Measurements from ENCODE around the gene MAN2B2.
"Not testable (repeated sequence)": the region's sequence is repeated elsewhere in the genome, so short reads cannot be mapped to it uniquely, and the experiment has no call there.

DNA sequence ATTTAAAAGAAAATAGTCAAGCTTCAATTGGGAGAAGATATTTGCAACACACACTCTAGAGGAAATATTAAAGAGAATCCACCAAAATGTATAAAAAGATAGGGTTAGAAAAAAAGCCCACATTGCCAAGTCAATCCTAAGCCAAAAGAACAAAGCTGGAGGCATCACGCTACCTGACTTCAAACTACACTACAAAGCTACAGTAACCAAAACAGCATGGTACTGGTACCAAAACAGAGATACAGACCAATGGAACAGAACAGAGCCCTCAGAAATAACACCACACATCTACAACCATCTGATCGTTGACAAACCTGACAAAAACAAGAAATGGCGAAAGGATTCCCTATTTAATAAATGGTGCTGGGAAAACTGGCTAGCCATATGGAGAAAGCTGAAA lies 79.2 kb downstream of the MAN2B2 start:
- not testable (repeated sequence) for TF ChIP-seq POLR2A (IDR thresholded peaks at IDR 0.05)
- TF ChIP-seq, protein P1, sequence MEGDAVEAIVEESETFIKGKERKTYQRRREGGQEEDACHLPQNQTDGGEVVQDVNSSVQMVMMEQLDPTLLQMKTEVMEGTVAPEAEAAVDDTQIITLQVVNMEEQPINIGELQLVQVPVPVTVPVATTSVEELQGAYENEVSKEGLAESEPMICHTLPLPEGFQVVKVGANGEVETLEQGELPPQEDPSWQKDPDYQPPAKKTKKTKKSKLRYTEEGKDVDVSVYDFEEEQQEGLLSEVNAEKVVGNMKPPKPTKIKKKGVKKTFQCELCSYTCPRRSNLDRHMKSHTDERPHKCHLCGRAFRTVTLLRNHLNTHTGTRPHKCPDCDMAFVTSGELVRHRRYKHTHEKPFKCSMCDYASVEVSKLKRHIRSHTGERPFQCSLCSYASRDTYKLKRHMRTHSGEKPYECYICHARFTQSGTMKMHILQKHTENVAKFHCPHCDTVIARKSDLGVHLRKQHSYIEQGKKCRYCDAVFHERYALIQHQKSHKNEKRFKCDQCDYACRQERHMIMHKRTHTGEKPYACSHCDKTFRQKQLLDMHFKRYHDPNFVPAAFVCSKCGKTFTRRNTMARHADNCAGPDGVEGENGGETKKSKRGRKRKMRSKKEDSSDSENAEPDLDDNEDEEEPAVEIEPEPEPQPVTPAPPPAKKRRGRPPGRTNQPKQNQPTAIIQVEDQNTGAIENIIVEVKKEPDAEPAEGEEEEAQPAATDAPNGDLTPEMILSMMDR (IDR thresholded peaks at IDR 0.05): not testable (repeated sequence)
